GM12872 (cell line): ENCODE results near the gene TPD52L3.

Experiments
- TF ChIP-seq, protein P1 (sequence below): IDR thresholded peaks from 3 replicates; pipeline ENCODE4 v1.5.1; 2011; ENCODE audit warnings: low read depth, mild to moderate bottlenecking, low read length, moderate library complexity; ENCODE audit not compliant: insufficient read depth

The TPD52L3 gene

DNA sequence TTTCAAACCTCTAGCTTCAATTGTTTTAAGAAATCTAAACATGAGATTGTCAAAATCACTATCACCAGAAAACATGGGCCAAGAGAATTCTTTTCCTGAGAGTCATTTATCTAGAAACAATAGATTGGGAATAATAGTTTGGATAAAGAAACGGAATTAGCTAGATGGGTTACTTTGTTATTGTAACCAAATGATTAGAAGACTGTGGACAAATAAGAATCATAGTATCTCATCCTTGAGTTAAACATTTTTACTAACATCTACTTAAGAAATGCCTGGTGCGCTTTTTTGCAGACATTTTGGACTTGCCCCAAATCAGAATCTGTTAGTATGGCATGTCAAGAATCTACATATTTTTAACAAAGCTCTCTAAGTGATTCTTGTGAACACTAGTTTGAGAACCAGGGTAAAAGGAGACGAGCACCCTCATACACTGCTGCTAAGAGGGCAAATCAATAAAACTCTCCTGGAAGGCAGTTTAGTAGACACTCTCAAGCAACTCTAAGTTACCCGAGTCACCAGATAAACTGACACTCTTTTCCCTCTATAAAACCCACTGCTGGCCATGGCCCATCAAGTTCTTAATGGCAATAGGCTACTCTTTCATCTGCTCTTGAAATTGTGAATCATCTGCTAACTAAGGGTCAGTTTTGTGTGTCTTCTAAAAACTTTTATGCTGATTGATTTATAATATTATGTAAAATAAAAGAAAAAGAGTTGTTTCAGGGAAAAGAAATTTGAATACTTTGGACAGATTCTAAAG lies 39.1 kb downstream of the TPD52L3 start:
- TF ChIP-seq, protein P1, sequence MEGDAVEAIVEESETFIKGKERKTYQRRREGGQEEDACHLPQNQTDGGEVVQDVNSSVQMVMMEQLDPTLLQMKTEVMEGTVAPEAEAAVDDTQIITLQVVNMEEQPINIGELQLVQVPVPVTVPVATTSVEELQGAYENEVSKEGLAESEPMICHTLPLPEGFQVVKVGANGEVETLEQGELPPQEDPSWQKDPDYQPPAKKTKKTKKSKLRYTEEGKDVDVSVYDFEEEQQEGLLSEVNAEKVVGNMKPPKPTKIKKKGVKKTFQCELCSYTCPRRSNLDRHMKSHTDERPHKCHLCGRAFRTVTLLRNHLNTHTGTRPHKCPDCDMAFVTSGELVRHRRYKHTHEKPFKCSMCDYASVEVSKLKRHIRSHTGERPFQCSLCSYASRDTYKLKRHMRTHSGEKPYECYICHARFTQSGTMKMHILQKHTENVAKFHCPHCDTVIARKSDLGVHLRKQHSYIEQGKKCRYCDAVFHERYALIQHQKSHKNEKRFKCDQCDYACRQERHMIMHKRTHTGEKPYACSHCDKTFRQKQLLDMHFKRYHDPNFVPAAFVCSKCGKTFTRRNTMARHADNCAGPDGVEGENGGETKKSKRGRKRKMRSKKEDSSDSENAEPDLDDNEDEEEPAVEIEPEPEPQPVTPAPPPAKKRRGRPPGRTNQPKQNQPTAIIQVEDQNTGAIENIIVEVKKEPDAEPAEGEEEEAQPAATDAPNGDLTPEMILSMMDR: no peak

DNA sequence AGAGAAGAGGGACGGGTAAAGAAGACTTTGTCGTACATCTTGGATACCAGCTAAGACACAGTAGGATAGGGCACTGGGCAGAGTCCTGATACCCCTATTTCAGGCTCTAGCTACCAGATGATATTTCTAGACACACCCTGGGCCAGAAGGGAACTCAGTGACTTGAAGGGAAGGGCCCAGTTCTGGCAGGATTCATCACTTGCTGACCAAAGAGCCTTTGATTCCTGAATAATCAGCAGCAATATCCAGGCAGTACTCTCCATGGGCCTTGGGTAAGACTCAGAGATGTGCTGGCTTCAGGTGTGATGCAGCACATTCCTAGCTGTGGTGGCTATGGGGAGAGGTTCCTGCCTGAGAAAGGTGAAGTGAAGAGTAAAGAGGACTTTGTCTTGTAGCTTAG lies 40.7 kb downstream of the TPD52L3 start:
- TF ChIP-seq, protein P1: no peak
